ENCODE measurements around the gene APP. TPM values are rescaled to one million over a fixed set of nuclear protein-coding genes. Genes with fewer than 3 reads are reported as not detected.

The APP gene
- total and polyA plus RNA-seq, 2 of the 13 experiments (the other 11 are each of a cell fraction or from before 2014, with no cell fraction given): 70.6 to 262 TPM

DNA sequence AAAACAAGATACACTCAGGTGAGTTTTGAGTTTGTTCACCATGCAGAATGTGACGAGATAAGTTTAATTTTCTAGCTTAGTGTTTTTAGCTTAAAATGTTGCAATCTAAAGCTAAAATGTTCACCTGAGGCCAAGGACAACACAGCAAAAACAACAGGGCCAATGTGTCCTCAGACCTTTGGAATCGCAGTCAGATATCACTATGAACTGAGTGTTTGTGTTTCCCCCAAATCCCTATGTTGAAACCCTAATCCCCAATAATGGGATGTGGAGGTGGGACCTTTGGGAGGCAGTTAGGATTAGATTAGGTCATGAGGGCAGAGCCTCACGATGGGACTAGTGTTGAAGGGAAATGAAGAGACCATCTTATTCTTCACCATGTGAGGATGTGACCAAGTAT, 291.4 kb downstream of the APP start (continued):
- no peak for TF ChIP-seq POGK (CRISPR knock-in tag; conservative IDR thresholded peaks at IDR 0.05)
- TF ChIP-seq ZC3H13 (CRISPR knock-in tag; IDR thresholded peaks at IDR 0.05): no peak
- no peak for TF ChIP-seq HMG20B (CRISPR knock-in tag; conservative IDR thresholded peaks at IDR 0.05)
- no peak for TF ChIP-seq KMT2A (CRISPR knock-in tag; IDR thresholded peaks at IDR 0.05)
- no peak for TF ChIP-seq RFXANK (CRISPR knock-in tag; IDR thresholded peaks at IDR 0.05)
- TF ChIP-seq PRMT3 (CRISPR knock-in tag; IDR thresholded peaks at IDR 0.05; ENCODE audit: borderline replicate concordance, low read depth): no peak
- TF ChIP-seq TFDP2 (CRISPR knock-in tag; IDR thresholded peaks at IDR 0.05): no peak
- no peak for TF ChIP-seq XRCC5 (optimal IDR thresholded peaks at IDR 0.05; ENCODE audit: low read length)
- no peak for TF ChIP-seq TRIM24 (CRISPR knock-in tag; IDR thresholded peaks at IDR 0.05)
- TF ChIP-seq GFI1 (CRISPR knock-in tag; IDR thresholded peaks at IDR 0.05; ENCODE audit: borderline replicate concordance): no peak
- no peak for TF ChIP-seq ZNF432 (CRISPR knock-in tag; IDR thresholded peaks at IDR 0.05; ENCODE audit: borderline replicate concordance)
- no peak for TF ChIP-seq ZNF350 (CRISPR knock-in tag; IDR thresholded peaks at IDR 0.05; ENCODE audit: borderline replicate concordance, low read depth)
- TF ChIP-seq EP300 (IDR thresholded peaks at IDR 0.05; ENCODE audit: low read depth in 2 of 2, low read length in 2 of 2): peak in 1 of 2 experiments; percentile 59; a peak in 1 of 4 replicates
- no peak for TF ChIP-seq EP300 (CRISPR knock-in tag; IDR thresholded peaks at IDR 0.05; ENCODE audit: borderline replicate concordance)
- no peak for TF ChIP-seq SUZ12 (IDR thresholded peaks at IDR 0.05; ENCODE audit: low read depth, low read length)
- no peak for TF ChIP-seq ZNF703 (CRISPR knock-in tag; IDR thresholded peaks at IDR 0.05; ENCODE audit: borderline replicate concordance)
- TF ChIP-seq, protein P1, sequence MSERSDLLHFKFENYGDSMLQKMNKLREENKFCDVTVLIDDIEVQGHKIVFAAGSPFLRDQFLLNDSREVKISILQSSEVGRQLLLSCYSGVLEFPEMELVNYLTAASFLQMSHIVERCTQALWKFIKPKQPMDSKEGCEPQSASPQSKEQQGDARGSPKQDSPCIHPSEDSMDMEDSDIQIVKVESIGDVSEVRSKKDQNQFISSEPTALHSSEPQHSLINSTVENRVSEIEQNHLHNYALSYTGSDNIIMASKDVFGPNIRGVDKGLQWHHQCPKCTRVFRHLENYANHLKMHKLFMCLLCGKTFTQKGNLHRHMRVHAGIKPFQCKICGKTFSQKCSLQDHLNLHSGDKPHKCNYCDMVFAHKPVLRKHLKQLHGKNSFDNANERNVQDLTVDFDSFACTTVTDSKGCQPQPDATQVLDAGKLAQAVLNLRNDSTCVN (CRISPR knock-in tag; IDR thresholded peaks at IDR 0.05; ENCODE audit: borderline replicate concordance): no peak
- TF ChIP-seq ZNF557 (CRISPR knock-in tag; IDR thresholded peaks at IDR 0.05): no peak
- TF ChIP-seq GLI4 (CRISPR knock-in tag; IDR thresholded peaks at IDR 0.05; ENCODE audit: borderline replicate concordance): no peak
- no peak for TF ChIP-seq SKI (IDR thresholded peaks at IDR 0.05; ENCODE audit: partially characterized antibody)
- peak; percentile 32; the same call in 1 of the 2 replicates for TF ChIP-seq DPF2 (CRISPR knock-in tag; IDR thresholded peaks at IDR 0.05; ENCODE audit: borderline replicate concordance, low read depth)
- peak; percentile 68 for TF ChIP-seq FOXO1 (CRISPR knock-in tag; IDR thresholded peaks at IDR 0.05)
- TF ChIP-seq KDM1A (CRISPR knock-in tag; IDR thresholded peaks at IDR 0.05): no peak
- TF ChIP-seq FOXA3 (CRISPR knock-in tag; IDR thresholded peaks at IDR 0.05): 0 out of 2 replicates have a peak, but pooled peaks have one; percentile 4
- no peak for TF ChIP-seq ZNF652 (CRISPR knock-in tag; IDR thresholded peaks at IDR 0.05; ENCODE audit: borderline replicate concordance, low read depth)
- no peak for TF ChIP-seq MYNN (CRISPR knock-in tag; IDR thresholded peaks at IDR 0.05; ENCODE audit: low read depth)
- TF ChIP-seq ZKSCAN8 (CRISPR knock-in tag; IDR thresholded peaks at IDR 0.05; ENCODE audit: borderline replicate concordance): no peak
- TF ChIP-seq HNRNPH1 (optimal IDR thresholded peaks at IDR 0.05; ENCODE audit: low read depth, low read length): no peak
- TF ChIP-seq CAMTA2 (CRISPR knock-in tag; IDR thresholded peaks at IDR 0.05; ENCODE audit: borderline replicate concordance): no peak
- no peak for TF ChIP-seq ZNF790 (CRISPR knock-in tag; IDR thresholded peaks at IDR 0.05; ENCODE audit: borderline replicate concordance)

Data from HepG2 (cell line).